ENCODE measurements around the gene ICAM2.

ICAM2 gene

DNA sequence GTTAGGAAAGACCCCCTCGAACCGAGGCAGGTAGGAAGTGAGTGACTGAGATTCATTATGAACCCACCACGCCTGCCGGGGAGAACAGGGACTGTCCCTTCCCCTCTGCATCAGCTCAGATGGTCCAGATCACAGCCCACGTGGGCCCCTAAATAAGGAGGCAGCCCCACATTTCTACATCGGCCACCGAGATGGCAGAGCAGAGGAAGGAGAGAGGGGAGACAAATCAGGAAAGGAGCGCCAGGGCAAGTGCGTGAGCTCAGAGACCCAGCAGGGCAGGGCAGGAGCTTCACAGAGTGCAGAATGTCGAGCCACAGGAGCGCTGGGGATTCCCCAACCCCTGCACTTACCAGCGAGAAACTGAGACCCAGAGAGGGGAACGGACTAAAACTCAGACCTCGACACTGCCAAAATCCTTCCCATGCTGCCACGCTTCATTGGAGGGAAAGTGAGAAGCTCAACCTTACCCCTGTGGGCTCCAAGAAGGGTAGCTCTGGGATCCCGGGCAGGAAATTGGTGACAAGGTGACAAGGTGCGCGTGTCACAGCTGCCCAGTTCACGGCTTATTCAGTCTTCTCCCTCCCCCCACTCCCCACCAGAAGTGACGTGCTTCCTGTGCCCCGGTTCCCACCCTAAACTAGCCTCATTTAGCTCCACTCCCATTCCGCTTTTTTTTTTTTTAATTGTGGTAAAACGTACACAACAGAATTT is at the start of gene ICAM2:
ICAM2 (minus strand) TSS at position 578 of the 711 bp plus-strand sequence. CDS start 13,942 bp downstream, outside the sequence.
- DNase-seq (ENCODE audit: low spot score), result no peak

DNA sequence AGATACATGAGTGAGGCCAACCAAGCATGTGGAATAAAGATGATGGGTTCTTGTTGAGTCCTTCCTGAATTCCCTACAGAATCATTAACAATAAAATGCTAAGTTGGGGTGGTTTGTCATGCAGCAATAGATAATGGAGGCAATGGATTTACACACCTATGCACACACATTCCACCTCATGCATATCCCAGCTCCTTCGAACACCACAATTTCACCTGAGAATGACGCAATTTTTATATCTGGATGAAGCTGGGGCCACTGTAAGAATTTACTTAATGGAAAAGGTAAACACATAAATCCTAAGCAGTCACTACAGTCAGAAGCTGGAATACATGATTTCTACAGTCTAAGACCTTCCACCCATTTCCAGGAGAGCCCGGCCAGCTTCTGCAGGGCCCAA is 49.8 kb upstream of the ICAM2 start:
- DNase-seq (ENCODE audit: low spot score), result no peak

DNA sequence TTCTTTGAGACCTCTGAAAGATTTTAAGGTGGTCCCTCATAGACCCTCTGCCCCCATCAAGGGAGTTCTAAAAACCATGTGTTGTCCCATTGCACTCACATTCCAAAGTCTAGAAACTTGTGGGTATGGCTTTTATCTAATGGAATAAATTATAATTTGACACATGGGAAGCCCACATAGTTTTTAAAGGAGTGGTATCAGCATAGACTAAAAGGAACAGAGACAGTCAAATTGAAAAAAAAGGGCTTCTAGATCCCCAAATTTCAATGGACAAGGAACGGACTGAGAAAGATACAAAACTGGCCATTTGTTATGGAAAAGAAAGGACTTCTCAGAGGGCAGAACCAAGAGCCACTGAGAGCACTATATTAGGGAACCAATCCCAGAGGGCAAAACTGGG is 48.7 kb upstream of the ICAM2 start:
- DNase-seq (ENCODE audit: low spot score), result no peak

- no peak for DNase-seq (ENCODE audit: low spot score)
Measured at GRCh38 chr17:64067657-64068056, 47.2 kb upstream of the ICAM2 start.

- DNase-seq (ENCODE audit: low spot score), result no peak
Measured at GRCh38 chr17:64066716-64067115, 46.3 kb upstream of the ICAM2 start.

- DNase-seq (ENCODE audit: low spot score), result no peak
Measured at GRCh38 chr17:64065161-64065560, 44.7 kb upstream of the ICAM2 start.

DNA sequence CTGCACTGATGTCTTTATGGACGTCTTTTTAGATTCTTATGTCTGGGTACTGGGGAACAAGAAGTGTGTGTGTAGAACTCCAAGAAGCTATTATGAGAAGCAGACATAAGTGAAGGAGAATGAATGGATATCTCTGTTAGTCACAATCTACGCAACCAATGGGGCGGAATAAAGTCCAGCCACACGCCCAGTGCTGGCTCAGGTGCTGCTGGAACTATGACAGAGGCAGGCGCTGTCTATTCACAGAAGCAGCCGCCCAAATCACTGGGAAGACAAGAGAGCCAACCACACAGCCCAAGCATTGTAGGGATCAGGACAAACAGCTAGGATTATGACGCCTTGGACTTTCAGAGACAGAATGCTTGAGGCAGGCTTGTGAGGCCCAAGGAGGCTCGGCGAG is 43.9 kb upstream of the ICAM2 start:
- DNase-seq (ENCODE audit: low spot score), result no peak

DNA sequence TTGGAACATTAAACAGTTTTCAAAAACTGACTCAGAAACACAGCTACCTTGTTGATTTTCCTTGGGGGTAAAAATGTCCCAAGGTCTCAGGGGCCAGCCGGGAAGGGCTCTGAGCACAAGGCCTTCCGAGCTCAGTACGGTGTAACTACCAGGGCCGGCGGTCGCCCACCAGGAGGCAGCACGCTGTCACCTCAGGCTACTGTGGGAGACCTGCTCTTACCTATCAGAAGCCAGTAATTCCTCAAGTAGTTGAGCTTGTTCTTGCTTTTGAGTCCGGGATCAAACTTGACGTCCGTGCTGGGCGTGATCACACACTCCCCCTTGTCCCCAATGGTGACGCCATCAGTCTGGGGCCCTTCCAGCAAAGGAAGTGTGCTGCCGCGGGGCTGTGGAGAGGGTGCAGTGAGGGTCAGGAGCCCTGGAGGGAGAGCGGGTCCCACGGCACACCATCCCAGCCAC is 43.4 kb upstream of the ICAM2 start:
- peak; percentile 84 for DNase-seq (ENCODE audit: low spot score)

GRCh38 chr17:64063088-64063487 is 42.7 kb upstream of the ICAM2 start:
- no peak for DNase-seq (ENCODE audit: low spot score)

GRCh38 chr17:64061178-64061898 is 40.9 kb upstream of the ICAM2 start:
- no peak for DNase-seq (ENCODE audit: low spot score)

DNA sequence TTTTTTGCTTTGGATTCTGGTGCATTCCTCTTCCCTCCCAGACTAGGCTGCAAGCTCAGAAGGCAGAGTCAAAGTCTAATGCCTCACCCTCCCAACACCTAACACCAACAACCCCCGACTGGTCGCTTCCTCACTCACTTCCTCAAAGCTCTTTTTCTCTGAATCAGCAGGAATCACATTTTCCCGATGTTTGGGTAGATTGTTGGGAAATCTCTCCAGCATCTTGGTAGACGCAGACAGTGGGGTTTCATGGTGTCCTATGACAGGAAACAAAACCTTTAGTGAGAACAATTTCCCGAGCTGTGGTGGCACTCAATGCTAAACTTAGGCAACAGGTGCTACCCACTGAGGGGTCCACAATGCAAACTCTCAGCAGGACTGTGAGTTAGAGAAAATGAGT is 39.9 kb upstream of the ICAM2 start:
- DNase-seq (ENCODE audit: low spot score), result no peak

DNA sequence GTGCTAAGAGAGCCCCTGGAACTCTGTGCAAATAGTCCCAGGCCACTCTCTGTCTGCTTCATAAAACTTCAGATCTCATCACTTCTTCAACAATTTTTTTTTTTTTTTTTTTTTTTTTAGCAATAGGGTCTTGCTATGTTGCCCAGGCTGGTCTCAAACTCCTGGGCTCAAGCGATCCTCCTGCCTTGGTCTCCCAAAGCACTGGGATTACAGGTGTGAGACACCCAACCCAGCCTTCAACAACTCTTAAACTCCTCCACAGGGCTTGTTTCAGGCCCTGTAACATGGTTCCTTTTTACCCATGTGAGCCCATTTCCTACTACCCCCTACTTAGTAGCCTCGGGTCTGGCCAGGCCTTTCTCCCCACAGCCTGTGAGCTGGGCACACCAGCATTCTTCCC is 39.3 kb upstream of the ICAM2 start:
- DNase-seq (ENCODE audit: low spot score), result no peak

DNA sequence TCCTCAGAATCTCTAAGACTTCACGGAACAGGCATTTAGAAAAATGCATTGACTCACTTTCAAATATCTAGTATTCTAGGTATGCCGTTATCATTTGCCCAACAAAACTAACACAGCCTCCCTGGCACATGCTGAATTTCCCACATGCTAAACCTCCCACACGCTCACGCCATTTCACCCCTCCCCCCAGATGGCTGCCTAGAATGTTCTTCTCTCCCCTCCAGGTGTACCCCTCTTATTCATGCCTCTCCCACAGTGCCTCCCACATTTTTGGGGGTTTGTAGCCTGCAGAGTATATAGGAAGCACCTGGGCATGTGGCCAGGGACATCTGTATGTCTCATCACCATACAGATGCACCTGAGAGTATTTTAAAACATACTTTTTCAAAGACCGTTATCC is 38.2 kb upstream of the ICAM2 start:
- no peak for DNase-seq (ENCODE audit: low spot score)

GRCh38 chr17:64057701-64058263 is 37.3 kb upstream of the ICAM2 start:
- DNase-seq (ENCODE audit: low spot score), result no peak

- DNase-seq (ENCODE audit: low spot score), result no peak
Measured at GRCh38 chr17:64056269-64057005, 36.0 kb upstream of the ICAM2 start.

- DNase-seq (ENCODE audit: low spot score), result no peak
Measured at GRCh38 chr17:64055183-64056142, 35.0 kb upstream of the ICAM2 start.

- DNase-seq (ENCODE audit: low spot score), result no peak
Measured at GRCh38 chr17:64054304-64054703, 33.9 kb upstream of the ICAM2 start.

DNA sequence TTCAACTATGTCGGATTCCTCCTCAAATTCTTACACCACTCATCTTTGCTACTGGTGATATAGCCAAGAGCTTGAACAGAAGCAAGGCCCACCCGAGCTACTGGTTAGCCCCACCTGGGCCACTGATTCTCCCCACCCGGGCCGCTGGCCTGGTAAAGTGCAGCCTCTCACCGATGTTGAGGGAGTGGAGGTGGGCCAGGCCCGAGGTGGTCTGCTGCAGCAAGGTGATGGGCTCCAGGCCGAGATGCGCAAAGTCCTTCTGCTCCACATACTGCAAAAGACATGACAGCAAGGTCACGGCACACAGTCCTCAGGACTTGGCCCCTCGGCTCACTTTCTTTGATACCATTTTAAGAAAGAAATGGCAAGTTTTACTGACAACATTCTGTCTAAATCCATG is 32.7 kb upstream of the ICAM2 start:
- no peak for DNase-seq (ENCODE audit: low spot score)

DNA sequence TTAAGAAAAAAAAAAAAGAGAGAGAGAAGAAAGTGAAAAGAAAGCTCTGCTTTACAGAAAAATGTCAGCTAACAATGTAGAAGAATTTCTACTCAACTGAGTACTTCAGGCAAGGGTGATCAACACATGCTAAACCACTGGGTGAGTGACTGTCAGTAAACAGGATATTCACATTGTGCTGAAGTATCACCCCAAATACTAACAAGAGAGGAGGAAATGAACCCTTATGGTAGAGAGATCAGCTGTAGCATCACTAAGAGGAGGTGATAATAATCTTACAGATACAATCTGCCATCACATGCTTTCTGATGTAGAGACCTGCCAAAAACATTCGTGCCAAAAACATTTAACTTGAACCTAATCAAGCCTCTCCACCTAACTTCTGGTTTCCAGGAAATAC is 30.7 kb upstream of the ICAM2 start:
- no peak for DNase-seq (ENCODE audit: low spot score)

GRCh38 chr17:64048805-64049204 is 28.4 kb upstream of the ICAM2 start:
- no peak for DNase-seq (ENCODE audit: low spot score)

- DNase-seq (ENCODE audit: low spot score), result no peak
Measured at GRCh38 chr17:64045176-64045575, 24.7 kb upstream of the ICAM2 start.

Measured in ecto neural progenitor cell (in vitro differentiated cells).